Measurements from ENCODE around the gene PIK3R1. TPM values are rescaled to one million over a fixed set of nuclear protein-coding genes. Genes with fewer than 3 reads are reported as not detected.

PIK3R1 gene
- total RNA-seq, 1 donor from 2014 or later = 89.3 TPM

DNA sequence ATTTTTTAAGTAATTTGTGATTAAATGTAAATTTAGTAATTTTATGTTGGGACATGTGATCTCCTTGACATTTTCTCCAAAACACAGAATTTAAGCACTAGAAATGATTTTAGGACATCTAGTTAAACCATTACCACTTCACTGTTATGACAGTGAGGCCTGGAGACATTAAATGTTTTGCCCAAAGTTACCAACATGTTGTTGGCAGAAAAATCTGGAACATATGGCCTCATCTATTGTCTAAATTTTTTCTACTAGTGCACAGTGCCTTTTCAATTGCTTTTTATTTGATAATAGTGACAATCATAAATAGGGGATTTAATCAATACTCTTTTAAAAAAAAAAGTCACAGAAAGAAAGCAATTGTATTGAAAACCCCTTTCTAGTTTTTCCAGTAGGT lies 45.6 kb downstream of the PIK3R1 start:
- no peak overlapping the region for H3K4me3 ChIP-seq
- no peaks in the 10 kb centered on the region for H3K27me3 ChIP-seq
- TF ChIP-seq, protein P1, sequence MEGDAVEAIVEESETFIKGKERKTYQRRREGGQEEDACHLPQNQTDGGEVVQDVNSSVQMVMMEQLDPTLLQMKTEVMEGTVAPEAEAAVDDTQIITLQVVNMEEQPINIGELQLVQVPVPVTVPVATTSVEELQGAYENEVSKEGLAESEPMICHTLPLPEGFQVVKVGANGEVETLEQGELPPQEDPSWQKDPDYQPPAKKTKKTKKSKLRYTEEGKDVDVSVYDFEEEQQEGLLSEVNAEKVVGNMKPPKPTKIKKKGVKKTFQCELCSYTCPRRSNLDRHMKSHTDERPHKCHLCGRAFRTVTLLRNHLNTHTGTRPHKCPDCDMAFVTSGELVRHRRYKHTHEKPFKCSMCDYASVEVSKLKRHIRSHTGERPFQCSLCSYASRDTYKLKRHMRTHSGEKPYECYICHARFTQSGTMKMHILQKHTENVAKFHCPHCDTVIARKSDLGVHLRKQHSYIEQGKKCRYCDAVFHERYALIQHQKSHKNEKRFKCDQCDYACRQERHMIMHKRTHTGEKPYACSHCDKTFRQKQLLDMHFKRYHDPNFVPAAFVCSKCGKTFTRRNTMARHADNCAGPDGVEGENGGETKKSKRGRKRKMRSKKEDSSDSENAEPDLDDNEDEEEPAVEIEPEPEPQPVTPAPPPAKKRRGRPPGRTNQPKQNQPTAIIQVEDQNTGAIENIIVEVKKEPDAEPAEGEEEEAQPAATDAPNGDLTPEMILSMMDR (IDR thresholded peaks at IDR 0.05) = no peak
- H3K9me3 ChIP-seq = no peaks in the 10 kb centered on the region
- intact Hi-C loops (cut with DNase I) = no loop called here
- peaks cover 14 to 80% of the 10 kb centered on the region in 2 donors for H3K4me1 ChIP-seq
- DNase-seq (ENCODE audit: low spot score in 2 of 2) = no peak
- peak overlapping the region; percentile 47 to 58 for H3K27ac ChIP-seq
- no peaks in the 10 kb centered on the region for H3K36me3 ChIP-seq

DNA sequence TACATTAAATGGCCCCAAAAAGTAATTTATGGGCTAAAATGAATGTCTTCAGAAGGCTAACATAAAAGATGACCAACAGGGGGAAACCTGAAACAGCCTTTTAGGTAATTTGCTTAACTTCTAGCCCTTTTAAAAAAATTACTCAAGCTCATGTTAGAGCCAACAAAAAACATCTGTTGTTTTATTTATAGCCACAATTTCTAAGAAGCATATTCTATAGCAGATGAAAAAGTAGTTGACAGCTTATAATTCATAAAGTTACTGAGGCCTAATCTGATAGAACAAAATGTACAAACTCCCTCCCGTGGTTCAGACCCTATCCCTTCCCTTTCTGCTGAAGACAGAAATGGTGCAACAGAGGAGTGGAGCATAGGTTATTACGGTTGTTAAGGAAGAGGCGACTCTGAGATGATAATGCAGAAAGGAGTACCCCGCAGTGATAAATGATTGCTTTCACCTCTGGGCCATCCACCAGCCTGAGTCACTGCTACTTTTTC lies 46.1 kb downstream of the PIK3R1 start:
- Histone ChIP-seq H3K36me3 (no peaks in the 10 kb centered on the region), H3K27me3 (no peaks in the 10 kb centered on the region), H3K9me3 (no peaks in the 10 kb centered on the region), H3K4me1 (peaks cover 19 to 80% of the 10 kb centered on the region in 2 donors), H3K27ac (peak overlapping the region; percentile 47 to 58), H3K4me3 (no peak overlapping the region)
- TF ChIP-seq, protein P1 (IDR thresholded peaks at IDR 0.05) = peak; percentile 9 to 26 (median 17)
- no peak for DNase-seq (ENCODE audit: low spot score in 2 of 2)
- intact Hi-C loops (cut with DNase I) = no loop called here

DNA sequence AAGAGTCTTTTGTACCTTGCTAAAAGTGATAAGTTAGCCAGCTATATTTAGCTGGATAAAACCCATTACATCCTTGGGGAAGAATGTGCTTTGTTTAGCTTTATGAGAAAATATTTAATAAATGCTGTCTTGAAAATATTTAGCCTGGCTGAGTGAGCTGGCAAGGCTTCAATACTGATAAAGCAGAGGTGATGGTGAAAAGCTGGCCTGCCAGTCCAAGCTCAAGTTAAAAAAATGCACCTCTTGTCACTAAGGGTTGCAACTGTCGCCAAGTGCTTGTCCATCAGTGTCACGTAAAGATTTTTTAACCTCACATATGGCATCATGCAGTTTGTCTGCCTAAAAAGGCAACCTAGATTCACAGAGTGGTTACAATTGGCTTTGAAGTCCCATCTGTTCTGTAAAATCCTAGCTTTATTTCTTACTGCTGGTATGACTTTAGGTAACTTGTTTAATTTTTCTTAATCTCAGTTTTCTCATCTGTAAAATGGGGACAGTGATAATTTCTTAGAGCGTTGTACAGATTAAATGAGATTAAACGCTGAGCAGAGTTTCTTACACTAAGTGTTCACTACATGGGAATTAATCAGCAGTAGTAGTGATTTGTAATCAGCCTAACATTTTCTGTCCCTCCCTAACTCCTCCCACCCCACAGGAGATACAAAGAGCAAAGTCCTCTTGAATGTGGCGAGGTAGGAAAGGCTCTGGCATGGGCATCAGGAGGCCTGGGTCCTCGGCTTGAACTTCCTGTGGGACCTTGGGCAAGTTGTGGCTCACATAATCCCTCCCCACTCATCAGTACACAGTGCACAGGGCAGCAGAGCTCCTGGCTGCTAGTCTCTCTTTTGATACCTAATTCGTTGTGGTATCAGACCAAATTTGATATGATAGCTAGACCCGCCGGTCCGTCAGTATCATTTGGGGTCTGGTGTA lies 48.7 kb downstream of the PIK3R1 start:
- Histone ChIP-seq H3K36me3 (no peaks in the 10 kb centered on the region), H3K4me1 (peaks cover 26 to 78% of the 10 kb centered on the region in 2 donors), H3K4me3 (no peak overlapping the region), H3K27me3 (no peaks in the 10 kb centered on the region), H3K9me3 (no peaks in the 10 kb centered on the region), H3K27ac (peak overlapping the region; percentile 84 to 86)
- TF ChIP-seq, protein P1 (IDR thresholded peaks at IDR 0.05) = no peak
- intact Hi-C loops (cut with DNase I) = no loop called here
- DNase-seq (ENCODE audit: low spot score in 2 of 2) = peak in 1 of 2 donors; percentile 78

DNA sequence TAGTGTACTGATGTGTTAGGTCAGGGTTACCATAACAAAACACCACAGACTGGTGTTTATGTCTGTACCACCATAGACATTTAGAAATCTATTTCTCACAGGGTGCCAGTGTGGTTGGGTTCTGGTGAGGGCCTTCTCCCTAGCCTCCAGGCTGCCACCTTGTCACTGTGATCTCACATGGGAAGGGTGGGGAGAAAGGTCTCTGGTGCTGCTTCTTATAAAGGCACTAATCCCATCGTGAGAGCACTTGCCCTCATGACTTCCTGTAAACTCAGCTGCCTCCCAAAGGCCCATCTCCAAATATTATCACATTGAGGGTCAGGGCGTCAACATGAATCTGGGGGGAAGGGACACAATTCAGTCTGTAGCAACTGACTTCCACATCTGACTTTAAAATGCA lies 49.8 kb downstream of the PIK3R1 start:
- DNase-seq (ENCODE audit: low spot score in 2 of 2) = no peak
- TF ChIP-seq, protein P1 (IDR thresholded peaks at IDR 0.05) = no peak
- no peak overlapping the region for H3K4me3 ChIP-seq
- no peaks in the 10 kb centered on the region for H3K36me3 ChIP-seq
- no peaks in the 10 kb centered on the region for H3K9me3 ChIP-seq
- H3K4me1 ChIP-seq = peaks cover 26 to 80% of the 10 kb centered on the region in 2 donors
- H3K27me3 ChIP-seq = no peaks in the 10 kb centered on the region
- intact Hi-C loops (cut with DNase I) = loop anchor here (5.0 kb wide), 2 partner anchors 48 to 573 kb away; partner anchors contain the start of gene PIK3R1
- H3K27ac ChIP-seq = peak overlapping the region; percentile 84 to 86

DNA sequence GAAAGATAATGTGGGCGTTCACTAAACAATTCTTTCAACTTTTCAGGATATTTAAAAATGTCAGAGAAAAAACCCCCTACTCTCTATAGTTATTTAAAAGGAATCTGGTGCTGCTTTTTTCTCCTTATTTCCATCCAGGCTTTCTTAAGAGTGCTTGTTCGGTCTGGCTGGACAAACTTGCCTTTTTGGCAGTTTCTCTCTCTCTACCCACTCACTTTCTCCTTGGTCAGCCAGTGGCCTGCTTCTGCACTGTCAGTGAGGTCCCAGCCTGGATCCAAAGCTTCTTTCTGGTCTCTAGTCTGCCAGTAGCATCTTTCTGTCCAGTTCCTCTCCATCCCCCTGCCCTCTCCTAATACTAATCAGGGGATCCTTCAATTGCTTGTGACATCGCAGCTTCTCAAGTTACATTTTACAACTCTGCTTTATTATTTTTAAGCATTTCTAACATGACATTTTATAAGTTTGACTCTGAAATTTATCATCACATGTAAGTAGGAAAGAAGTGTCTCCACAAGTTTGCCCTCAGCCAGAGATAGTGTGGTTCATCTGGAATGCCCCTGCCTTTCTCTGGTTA lies 50.4 kb downstream of the PIK3R1 start:
- no peaks in the 10 kb centered on the region for H3K36me3 ChIP-seq
- TF ChIP-seq, protein P1 (IDR thresholded peaks at IDR 0.05) = no peak
- peak overlapping the region in 1 of 2 donors; percentile 2 for H3K4me3 ChIP-seq
- intact Hi-C loops (cut with DNase I) = loop anchor here (5.0 kb wide), 2 partner anchors 49 to 574 kb away; partner anchors contain the start of gene PIK3R1
- H3K9me3 ChIP-seq = no peaks in the 10 kb centered on the region
- no peak for DNase-seq (ENCODE audit: low spot score in 2 of 2)
- H3K27me3 ChIP-seq = no peaks in the 10 kb centered on the region
- H3K4me1 ChIP-seq = peaks cover 26 to 78% of the 10 kb centered on the region in 2 donors
- peak overlapping the region; percentile 84 to 86 for H3K27ac ChIP-seq

All from ascending aorta (tissue), 2 donors.